ENCODE data around the gene ERVW-1. TPM values are rescaled to one million over a fixed set of nuclear protein-coding genes. Genes with fewer than 3 reads are reported as not detected.

Gene ERVW-1
- total RNA-seq, 1 experiment from 2014 or later, result not detected

DNA sequence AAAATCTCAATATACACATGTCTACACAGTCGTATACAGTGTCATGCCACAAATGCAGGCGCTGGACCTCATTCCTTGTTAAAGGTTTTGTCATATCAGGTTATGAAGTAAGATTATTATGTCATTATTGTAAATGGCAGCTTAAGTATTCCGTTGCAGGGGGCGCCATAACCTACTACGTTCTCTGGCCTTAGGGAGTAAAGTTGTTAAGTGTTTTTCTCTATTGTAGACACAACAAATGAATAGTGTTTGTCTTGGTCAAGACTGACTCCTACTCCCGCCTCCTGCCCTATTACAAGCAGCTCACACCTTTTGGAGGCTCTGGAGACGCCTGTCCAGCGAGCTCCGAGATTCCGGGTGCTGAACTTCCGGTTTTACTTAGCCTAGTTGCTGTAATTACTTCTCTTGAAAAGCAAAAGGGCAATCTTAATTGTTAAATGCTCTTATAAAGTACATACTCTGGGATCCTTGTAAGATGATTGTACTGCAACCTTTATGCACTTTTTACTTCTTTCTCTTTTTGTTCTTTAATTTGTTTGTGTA, 29.5 kb downstream of the ERVW-1 start:
- ATAC-seq (peak; percentile 63), DNase-seq (ENCODE audit: low read depth, low spot score) (peak; percentile 61)
- H3K27me3 ChIP-seq (ENCODE audit: control insufficient read depth, insufficient read depth, low read length), result no peaks in the 10 kb centered on the region
- H3K4me1 ChIP-seq (ENCODE audit: control insufficient read depth, insufficient read depth, low read length), result peaks cover 7% of the 10 kb centered on the region
- BruUV-seq (replicated peaks), result no TSS peak
- H3K36me3 ChIP-seq (ENCODE audit: control insufficient read depth, insufficient read depth, low read length), result peaks cover 29% of the 10 kb centered on the region
- no peaks in the 10 kb centered on the region for H3K9me3 ChIP-seq (ENCODE audit: control insufficient read depth, insufficient read depth, low read depth, low read length)
- intact Hi-C loops (cut with micrococcal nuclease; ENCODE audit: unreplicated experiment), result loop anchor here (10.0 kb wide), 1 partner anchor 313 kb away; the partner anchor contains the start of gene CYP51A1
- in situ Hi-C loops (cut with HindIII; ENCODE audit: low pct_unique_long_range_greater_than_20kb, low sequenced_read_pairs), result no loop called here
- CTCF ChIA-PET, result interaction anchor here (1.1 to 3.0 kb wide), 3 partner anchors 13 to 203 kb away, joined by 3 to 29 read pairs (median 4); partner anchors contain the start of genes ANKIB1 and KRIT1
- peak overlapping the region; percentile 72 to 99 for H3K4me3 ChIP-seq (ENCODE audit: low read depth in 2 of 2, low read length in 2 of 2)
- H3K27ac ChIP-seq (ENCODE audit: low read length), result peak overlapping the region; percentile 82
- POLR2A ChIA-PET, result interaction anchor here (0.6 kb wide), 1 partner anchor 74 kb away, joined by 4 read pairs; no protein-coding TSS in a partner anchor
- TF ChIP-seq SIN3A (IDR thresholded peaks at IDR 0.05; ENCODE audit: borderline replicate concordance, insufficient read depth, low read depth, low read length) (no peak), TCF7L2 (IDR thresholded peaks at IDR 0.05; ENCODE audit: low read depth, low read length) (no peak), POLR2AphosphoS5 (IDR thresholded peaks at IDR 0.05; ENCODE audit: low read depth, low read length) (0 out of 2 replicates have a peak, but pooled peaks have one; percentile 38)
- TF ChIP-seq, protein P1, sequence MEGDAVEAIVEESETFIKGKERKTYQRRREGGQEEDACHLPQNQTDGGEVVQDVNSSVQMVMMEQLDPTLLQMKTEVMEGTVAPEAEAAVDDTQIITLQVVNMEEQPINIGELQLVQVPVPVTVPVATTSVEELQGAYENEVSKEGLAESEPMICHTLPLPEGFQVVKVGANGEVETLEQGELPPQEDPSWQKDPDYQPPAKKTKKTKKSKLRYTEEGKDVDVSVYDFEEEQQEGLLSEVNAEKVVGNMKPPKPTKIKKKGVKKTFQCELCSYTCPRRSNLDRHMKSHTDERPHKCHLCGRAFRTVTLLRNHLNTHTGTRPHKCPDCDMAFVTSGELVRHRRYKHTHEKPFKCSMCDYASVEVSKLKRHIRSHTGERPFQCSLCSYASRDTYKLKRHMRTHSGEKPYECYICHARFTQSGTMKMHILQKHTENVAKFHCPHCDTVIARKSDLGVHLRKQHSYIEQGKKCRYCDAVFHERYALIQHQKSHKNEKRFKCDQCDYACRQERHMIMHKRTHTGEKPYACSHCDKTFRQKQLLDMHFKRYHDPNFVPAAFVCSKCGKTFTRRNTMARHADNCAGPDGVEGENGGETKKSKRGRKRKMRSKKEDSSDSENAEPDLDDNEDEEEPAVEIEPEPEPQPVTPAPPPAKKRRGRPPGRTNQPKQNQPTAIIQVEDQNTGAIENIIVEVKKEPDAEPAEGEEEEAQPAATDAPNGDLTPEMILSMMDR (IDR thresholded peaks at IDR 0.05), result peak; percentile 63
- TF ChIP-seq, protein P2, sequence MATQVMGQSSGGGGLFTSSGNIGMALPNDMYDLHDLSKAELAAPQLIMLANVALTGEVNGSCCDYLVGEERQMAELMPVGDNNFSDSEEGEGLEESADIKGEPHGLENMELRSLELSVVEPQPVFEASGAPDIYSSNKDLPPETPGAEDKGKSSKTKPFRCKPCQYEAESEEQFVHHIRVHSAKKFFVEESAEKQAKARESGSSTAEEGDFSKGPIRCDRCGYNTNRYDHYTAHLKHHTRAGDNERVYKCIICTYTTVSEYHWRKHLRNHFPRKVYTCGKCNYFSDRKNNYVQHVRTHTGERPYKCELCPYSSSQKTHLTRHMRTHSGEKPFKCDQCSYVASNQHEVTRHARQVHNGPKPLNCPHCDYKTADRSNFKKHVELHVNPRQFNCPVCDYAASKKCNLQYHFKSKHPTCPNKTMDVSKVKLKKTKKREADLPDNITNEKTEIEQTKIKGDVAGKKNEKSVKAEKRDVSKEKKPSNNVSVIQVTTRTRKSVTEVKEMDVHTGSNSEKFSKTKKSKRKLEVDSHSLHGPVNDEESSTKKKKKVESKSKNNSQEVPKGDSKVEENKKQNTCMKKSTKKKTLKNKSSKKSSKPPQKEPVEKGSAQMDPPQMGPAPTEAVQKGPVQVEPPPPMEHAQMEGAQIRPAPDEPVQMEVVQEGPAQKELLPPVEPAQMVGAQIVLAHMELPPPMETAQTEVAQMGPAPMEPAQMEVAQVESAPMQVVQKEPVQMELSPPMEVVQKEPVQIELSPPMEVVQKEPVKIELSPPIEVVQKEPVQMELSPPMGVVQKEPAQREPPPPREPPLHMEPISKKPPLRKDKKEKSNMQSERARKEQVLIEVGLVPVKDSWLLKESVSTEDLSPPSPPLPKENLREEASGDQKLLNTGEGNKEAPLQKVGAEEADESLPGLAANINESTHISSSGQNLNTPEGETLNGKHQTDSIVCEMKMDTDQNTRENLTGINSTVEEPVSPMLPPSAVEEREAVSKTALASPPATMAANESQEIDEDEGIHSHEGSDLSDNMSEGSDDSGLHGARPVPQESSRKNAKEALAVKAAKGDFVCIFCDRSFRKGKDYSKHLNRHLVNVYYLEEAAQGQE (IDR thresholded peaks at IDR 0.05; ENCODE audit: insufficient read depth in 1 of 2, low read depth in 2 of 2, low read length in 1 of 2), result no peak

DNA sequence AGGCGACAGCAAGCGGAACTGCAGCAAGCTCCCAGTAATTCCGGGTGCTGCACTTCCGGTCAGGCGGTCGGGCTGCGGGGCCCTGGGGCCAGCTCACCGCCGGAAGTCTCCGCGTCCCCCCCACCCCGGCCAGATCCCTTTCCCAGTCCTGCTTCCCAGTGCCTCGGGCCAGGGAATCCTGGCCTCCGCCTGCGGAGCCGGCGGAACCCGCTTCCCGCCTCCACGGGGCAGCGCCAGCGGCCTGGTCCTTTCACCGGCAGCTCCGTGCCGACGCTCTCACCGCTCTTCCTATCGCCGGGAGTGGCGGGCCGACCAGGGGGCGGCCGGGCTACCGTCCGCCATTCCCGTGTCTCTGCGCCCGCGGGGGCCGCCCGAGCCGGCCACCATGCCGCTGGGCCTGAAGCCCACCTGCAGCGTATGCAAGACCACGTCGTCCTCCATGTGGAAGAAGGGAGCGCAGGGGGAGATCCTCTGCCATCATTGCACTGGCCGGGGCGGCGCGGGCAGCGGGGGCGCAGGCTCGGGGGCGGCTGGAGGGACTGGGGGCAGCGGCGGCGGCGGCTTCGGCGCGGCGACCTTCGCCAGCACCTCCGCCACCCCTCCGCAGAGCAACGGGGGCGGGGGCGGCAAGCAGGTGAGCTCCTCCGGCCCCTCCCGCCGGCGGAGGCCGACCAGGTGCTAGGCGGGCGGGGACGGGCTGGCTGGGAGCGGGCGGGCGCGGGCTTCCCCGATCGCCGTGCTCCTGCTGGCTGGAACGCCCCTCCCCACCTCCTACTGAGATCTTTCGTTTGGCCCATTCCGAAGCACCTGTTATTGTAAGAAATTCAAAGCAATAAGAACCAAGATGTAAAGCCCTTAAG, 30.2 kb downstream of the ERVW-1 start, which contains the start of gene GATAD1:
Gene GATAD1, plus strand, starts transcription at position 138 of the 860 bp plus-strand sequence. Its CDS starts 248 bp downstream, at position 386.
- TF ChIP-seq POLR2AphosphoS5 (IDR thresholded peaks at IDR 0.05; ENCODE audit: low read depth, low read length), result peak; percentile 89; the same call in 1 of the 2 replicates
- TF ChIP-seq, protein P2 (IDR thresholded peaks at IDR 0.05; ENCODE audit: insufficient read depth in 1 of 2, low read depth in 2 of 2, low read length in 1 of 2), result no peak
- 0 out of 2 replicates have a peak, but pooled peaks have one; percentile 46 for TF ChIP-seq SIN3A (IDR thresholded peaks at IDR 0.05; ENCODE audit: borderline replicate concordance, insufficient read depth, low read depth, low read length)
- no peak for TF ChIP-seq TCF7L2 (IDR thresholded peaks at IDR 0.05; ENCODE audit: low read depth, low read length)
- TF ChIP-seq, protein P1 (IDR thresholded peaks at IDR 0.05), result peak; percentile 93
- H3K4me3 ChIP-seq (ENCODE audit: low read depth in 2 of 2, low read length in 2 of 2), result peak within 1 kb of the TSS; percentile 72 to 99

More for the DNA sequence above, 30.2 kb downstream of the ERVW-1 start, which contains the start of gene GATAD1:
- ATAC-seq (peak; percentile 99), DNase-seq (ENCODE audit: low read depth, low spot score) (no peak)
- Histone ChIP-seq H3K36me3 (ENCODE audit: control insufficient read depth, insufficient read depth, low read length) (peaks cover 25% of the 10 kb centered on the region), H3K27me3 (ENCODE audit: control insufficient read depth, insufficient read depth, low read length) (no peaks in the 10 kb centered on the region), H3K27ac (ENCODE audit: low read length) (peak within 1 kb of the TSS; percentile 89), H3K4me1 (ENCODE audit: control insufficient read depth, insufficient read depth, low read length) (peaks cover 7% of the 10 kb centered on the region), H3K9me3 (ENCODE audit: control insufficient read depth, insufficient read depth, low read depth, low read length) (no peaks in the 10 kb centered on the region)
- intact Hi-C loops (cut with micrococcal nuclease; ENCODE audit: unreplicated experiment), result loop anchor here (1.0 to 10.0 kb wide), 3 partner anchors 23 to 313 kb away; partner anchors contain the start of genes CYP51A1 and LRRD1
- BruUV-seq (replicated peaks), result no TSS peak
- ChIA-PET CTCF (interaction anchor here (0.5 to 3.0 kb wide), 12 partner anchors 10 to 397 kb away, joined by 3 to 29 read pairs (median 3); partner anchors contain the start of genes ANKIB1, KRIT1, PEX1 and RBM48), POLR2A (interaction anchor here (0.6 to 1.0 kb wide), 4 partner anchors 73 to 1460 kb away, joined by 3 to 7 read pairs (median 4); partner anchors contain the start of genes PEX1 and RBM48)
- in situ Hi-C loops (cut with HindIII; ENCODE audit: low pct_unique_long_range_greater_than_20kb, low sequenced_read_pairs), result no loop called here

Data from Panc1 (cell line).